ENCODE measurements around the gene LITAF. TPM values are rescaled to one million over a fixed set of nuclear protein-coding genes. Genes with fewer than 3 reads are reported as not detected.

Gene LITAF
- total RNA-seq, 1 experiment from 2014 or later = 244 TPM

DNA sequence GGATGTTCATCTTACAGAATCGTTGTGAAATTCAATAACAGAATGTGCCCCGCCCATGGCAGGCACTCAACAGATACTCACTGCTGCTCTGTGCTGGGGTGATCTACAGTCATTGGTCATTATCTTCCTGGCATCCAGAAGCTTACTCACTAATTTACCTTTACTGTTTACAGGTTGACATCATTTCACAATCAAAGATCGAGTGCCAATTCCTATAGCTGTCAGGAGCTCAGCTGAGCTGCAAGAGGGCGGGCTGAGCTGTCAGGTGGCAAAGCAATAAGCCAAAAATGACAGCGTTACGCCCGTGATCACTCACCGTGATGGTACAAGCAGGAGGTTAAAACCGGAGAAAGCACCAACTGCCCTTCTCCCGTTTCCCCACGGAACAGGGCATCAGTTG, 51.2 kb downstream of the LITAF start:
- Histone ChIP-seq H4K20me1 (ENCODE audit: insufficient read depth) (no peaks in the 10 kb centered on the region), H3K36me3 (ENCODE audit: low read depth) (no peaks in the 10 kb centered on the region), H3K4me3 (no peak overlapping the region), H3K4me2 (peak overlapping the region; percentile 27), H3K27ac (peak overlapping the region; percentile 39; the same call in 1 of the 2 replicates), H3K79me2 (ENCODE audit: low read depth) (no peaks in the 10 kb centered on the region), H3K4me1 (replicated peaks; ENCODE audit: insufficient read depth) (peaks cover 26% of the 10 kb centered on the region), H2AFZ (no peak overlapping the region), H3K27me3 (ENCODE audit: insufficient read depth, low read depth) (no peaks in the 10 kb centered on the region), H3F3A (ENCODE audit: insufficient read depth, low read depth) (peaks cover 21% of the 10 kb centered on the region; the same call in 1 of the 2 replicates), H3K9me3 (ENCODE audit: insufficient read depth, low read depth) (no peaks in the 10 kb centered on the region), H3K9me2 (ENCODE audit: insufficient read depth) (no peaks in the 10 kb centered on the region)
- ChIA-PET CTCF (no interaction called here), POLR2A (ENCODE audit: unreplicated experiment) (interaction anchor here (0.6 kb wide), 2 partner anchors 33 to 58 kb away, joined by 4 to 55 read pairs; no protein-coding TSS in a partner anchor)
- DNase-seq = peak; percentile 37 to 93
- no TSS peak for BruUV-seq (replicated peaks)
- intact Hi-C loops (cut with micrococcal nuclease; ENCODE audit: unreplicated experiment) = loop anchor here (1.0 to 10.0 kb wide), 3 partner anchors 77 to 179 kb away; no protein-coding TSS in a partner anchor
- TF ChIP-seq, protein P1, sequence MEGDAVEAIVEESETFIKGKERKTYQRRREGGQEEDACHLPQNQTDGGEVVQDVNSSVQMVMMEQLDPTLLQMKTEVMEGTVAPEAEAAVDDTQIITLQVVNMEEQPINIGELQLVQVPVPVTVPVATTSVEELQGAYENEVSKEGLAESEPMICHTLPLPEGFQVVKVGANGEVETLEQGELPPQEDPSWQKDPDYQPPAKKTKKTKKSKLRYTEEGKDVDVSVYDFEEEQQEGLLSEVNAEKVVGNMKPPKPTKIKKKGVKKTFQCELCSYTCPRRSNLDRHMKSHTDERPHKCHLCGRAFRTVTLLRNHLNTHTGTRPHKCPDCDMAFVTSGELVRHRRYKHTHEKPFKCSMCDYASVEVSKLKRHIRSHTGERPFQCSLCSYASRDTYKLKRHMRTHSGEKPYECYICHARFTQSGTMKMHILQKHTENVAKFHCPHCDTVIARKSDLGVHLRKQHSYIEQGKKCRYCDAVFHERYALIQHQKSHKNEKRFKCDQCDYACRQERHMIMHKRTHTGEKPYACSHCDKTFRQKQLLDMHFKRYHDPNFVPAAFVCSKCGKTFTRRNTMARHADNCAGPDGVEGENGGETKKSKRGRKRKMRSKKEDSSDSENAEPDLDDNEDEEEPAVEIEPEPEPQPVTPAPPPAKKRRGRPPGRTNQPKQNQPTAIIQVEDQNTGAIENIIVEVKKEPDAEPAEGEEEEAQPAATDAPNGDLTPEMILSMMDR (conservative IDR thresholded peaks at IDR 0.05) = no peak
- no peak for TF ChIP-seq EZH2 (IDR thresholded peaks at IDR 0.05; ENCODE audit: low read depth)

DNA sequence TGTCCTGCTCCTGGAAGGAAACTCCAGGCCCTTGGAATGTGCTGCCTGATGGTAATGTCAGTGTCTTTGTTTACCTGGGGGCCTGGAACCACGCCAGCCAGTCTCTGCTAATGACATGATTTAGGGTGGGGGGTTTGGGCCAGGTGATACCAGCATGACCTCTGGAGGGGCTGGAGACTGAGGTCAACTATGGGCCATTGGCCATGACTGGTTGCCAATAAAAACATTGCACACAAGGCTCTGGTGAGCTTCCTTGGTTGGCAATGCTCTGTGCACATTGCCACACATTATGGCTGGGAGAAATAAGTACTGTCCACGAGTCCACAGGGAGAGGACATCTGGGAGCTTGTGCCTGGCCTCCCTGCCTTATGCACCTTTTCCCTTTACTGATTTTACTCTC, 52.5 kb downstream of the LITAF start:
- no TSS peak for BruUV-seq (replicated peaks)
- peak; percentile 23 to 49 for DNase-seq
- Histone ChIP-seq H3K27me3 (ENCODE audit: insufficient read depth, low read depth) (no peaks in the 10 kb centered on the region), H3K4me1 (replicated peaks; ENCODE audit: insufficient read depth) (peaks cover 26% of the 10 kb centered on the region), H4K20me1 (ENCODE audit: insufficient read depth) (no peaks in the 10 kb centered on the region), H3F3A (ENCODE audit: insufficient read depth, low read depth) (peaks cover 21% of the 10 kb centered on the region; the same call in 1 of the 2 replicates), H3K27ac (peak overlapping the region; percentile 39), H3K9me2 (ENCODE audit: insufficient read depth) (no peaks in the 10 kb centered on the region), H3K4me2 (peak overlapping the region; percentile 45), H3K4me3 (no peak overlapping the region), H3K9me3 (ENCODE audit: insufficient read depth, low read depth) (no peaks in the 10 kb centered on the region), H3K79me2 (ENCODE audit: low read depth) (no peaks in the 10 kb centered on the region), H2AFZ (no peak overlapping the region), H3K36me3 (ENCODE audit: low read depth) (no peaks in the 10 kb centered on the region)
- ChIA-PET CTCF (interaction anchor here (0.6 to 0.7 kb wide), 2 partner anchors 74 to 936 kb away, joined by 3 read pairs; no protein-coding TSS in a partner anchor), POLR2A (ENCODE audit: unreplicated experiment) (interaction anchor here (0.7 kb wide), 2 partner anchors 108 to 175 kb away, joined by 4 to 5 read pairs; no protein-coding TSS in a partner anchor)
- TF ChIP-seq, protein P1 (conservative IDR thresholded peaks at IDR 0.05) = no peak
- no peak for TF ChIP-seq EZH2 (IDR thresholded peaks at IDR 0.05; ENCODE audit: low read depth)
- intact Hi-C loops (cut with micrococcal nuclease; ENCODE audit: unreplicated experiment) = loop anchor here (5.0 to 10.0 kb wide), 4 partner anchors 37 to 562 kb away; partner anchors contain the start of gene SNN

DNA sequence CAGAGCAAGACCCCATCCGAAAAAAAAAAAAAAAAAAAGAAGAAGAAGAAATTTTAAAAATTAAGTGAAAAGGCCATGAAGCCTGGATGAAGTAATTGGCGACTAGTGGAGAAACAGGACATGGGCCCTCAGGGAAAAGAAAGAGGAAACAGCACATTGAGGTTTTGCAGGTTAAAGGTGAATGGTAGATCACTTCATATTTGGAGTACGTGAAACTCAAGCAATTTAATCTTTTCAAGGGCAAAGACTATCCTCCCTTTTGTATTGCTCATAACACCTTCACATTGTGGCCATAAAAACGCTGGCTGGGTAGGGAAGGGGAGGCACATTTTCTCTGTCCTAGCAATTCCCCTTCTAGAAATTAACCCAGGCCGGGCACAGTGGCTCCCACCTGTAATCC, 53.1 kb downstream of the LITAF start:
- Histone ChIP-seq H3K9me2 (ENCODE audit: insufficient read depth) (no peaks in the 10 kb centered on the region), H3K27me3 (ENCODE audit: insufficient read depth, low read depth) (no peaks in the 10 kb centered on the region), H3K9me3 (ENCODE audit: insufficient read depth, low read depth) (no peaks in the 10 kb centered on the region), H3K36me3 (ENCODE audit: low read depth) (no peaks in the 10 kb centered on the region), H3K4me2 (peak overlapping the region; percentile 45), H4K20me1 (ENCODE audit: insufficient read depth) (no peaks in the 10 kb centered on the region), H2AFZ (no peak overlapping the region), H3K4me3 (no peak overlapping the region), H3F3A (ENCODE audit: insufficient read depth, low read depth) (peaks cover 21% of the 10 kb centered on the region; the same call in 1 of the 2 replicates), H3K4me1 (replicated peaks; ENCODE audit: insufficient read depth) (peaks cover 26% of the 10 kb centered on the region), H3K79me2 (ENCODE audit: low read depth) (no peaks in the 10 kb centered on the region), H3K27ac (peak overlapping the region; percentile 39)
- POLR2A ChIA-PET (ENCODE audit: unreplicated experiment) = no interaction called here
- peak in 1 of 2 experiments; percentile 63 for DNase-seq
- no TSS peak for BruUV-seq (replicated peaks)
- intact Hi-C loops (cut with micrococcal nuclease; ENCODE audit: unreplicated experiment) = loop anchor here (5.0 to 10.0 kb wide), 4 partner anchors 36 to 561 kb away; partner anchors contain the start of gene SNN
- CTCF ChIA-PET = interaction anchor here (0.6 to 0.7 kb wide), 2 partner anchors 74 to 178 kb away, joined by 3 read pairs; no protein-coding TSS in a partner anchor
- TF ChIP-seq, protein P1 (conservative IDR thresholded peaks at IDR 0.05) = no peak
- no peak for TF ChIP-seq EZH2 (IDR thresholded peaks at IDR 0.05; ENCODE audit: low read depth)
